Activated CD8-positive, alpha-beta memory T cell treated with anti-CD3 and anti-CD28 coated beads, Interleukin-2, amount 50 U/mL, for 24 hours (primary cell): ENCODE data around the gene UNC50.

ENCODE experiments used
- DNase-seq: peaks from one replicate; pipeline ENCODE4 v3.0.0-alpha.2; 2020; ENCODE audit errors: extremely low read depth

Gene UNC50

GRCh38 chr2:98664323-98664722 is 55.9 kb downstream of the UNC50 start:
- DNase-seq, result no peak

GRCh38 chr2:98665677-98666076 is 57.3 kb downstream of the UNC50 start:
- DNase-seq, result no peak
